HG02852 (cell line): ENCODE results near the gene TBC1D1.

ENCODE experiments used
- ATAC-seq: cut with Tn5 transposase; IDR thresholded peaks from one replicate; pipeline ENCODE4 v1.9.1; 2021; ENCODE audit warnings: mild to moderate bottlenecking, moderate library complexity; ENCODE audit not compliant: unreplicated experiment

The TBC1D1 gene

DNA sequence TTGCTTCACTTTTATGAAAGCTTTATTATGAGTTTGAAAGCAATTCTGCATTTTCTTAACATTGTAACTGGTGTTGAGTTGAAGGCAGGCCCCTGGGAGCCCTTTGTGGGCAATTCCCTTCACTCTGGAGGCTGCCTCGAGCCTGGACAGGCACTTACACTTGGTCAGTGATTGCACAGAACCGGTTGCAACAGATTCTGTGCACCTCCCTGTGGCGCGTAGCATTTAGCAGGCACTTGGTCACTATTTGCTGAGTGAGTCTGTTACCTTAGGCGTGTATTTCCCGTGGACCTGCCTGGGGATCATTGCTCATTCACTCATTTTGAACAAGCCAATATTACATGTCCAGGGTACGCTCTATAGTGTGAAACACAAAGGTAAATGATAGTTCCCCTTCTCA lies 149.7 kb downstream of the TBC1D1 start:
- no peak for ATAC-seq

DNA sequence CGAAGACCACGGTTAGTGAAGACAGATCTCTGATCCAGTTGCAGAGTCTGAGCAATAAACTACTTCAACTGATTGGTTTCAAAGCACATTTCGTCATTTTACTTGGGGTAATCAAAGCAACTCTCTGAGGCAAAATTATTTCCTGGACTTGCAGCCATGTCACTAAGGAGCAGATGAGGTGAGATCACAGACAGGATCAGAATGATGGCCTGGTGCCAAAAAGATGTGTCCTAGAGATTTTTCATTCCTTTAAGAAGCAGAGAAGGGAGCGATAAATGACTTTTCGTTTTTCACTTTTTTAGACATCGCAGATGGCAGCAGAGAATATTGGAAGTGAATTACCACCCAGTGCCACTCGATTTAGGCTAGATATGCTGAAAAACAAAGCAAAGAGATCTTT lies 153.2 kb downstream of the TBC1D1 start:
- ATAC-seq, result no peak

GRCh38 chr4:38045289-38045988 lies 154.6 kb downstream of the TBC1D1 start:
- ATAC-seq, result no peak

- ATAC-seq, result no peak
These were observed 156.0 kb downstream of the TBC1D1 start for GRCh38 chr4:38046727-38047489.

GRCh38 chr4:38049545-38050170 lies 158.8 kb downstream of the TBC1D1 start:
- no peak for ATAC-seq

DNA sequence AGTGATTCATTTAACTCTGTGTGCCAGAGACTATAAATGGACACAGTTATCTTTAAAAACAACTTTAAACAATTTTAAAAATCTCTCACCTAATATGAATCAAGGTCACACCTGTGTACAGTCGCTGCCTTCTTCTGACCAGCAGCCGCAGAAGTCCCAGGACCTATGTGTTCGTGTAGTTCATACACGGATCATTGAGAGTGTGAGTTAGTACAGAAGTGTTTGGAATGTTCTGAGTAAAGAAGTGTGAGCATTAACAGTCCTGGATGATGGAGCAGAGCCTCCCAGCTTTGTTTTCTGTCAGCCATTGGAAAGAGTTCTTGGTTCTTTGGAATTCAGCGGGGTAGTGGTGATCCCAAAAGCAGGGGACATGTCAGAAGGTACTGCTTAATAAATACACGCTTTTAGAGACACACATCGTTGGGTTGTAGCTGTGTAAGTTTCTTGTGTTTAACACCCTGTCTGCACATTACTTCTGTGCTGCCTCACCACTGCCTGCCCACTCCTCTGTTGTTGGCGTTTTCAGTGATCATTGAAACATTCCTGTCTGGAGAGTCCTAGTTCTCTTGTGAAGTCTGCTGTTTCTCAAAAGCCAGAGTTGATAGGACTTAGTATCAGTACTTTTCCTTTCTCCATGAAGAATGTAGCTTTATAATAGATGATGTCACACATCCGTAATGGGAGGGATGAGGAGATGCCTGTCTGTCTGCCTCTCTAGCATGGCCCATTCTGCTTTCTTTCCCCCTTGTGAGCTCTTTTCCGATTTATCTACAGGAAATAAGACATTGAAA lies 159.9 kb downstream of the TBC1D1 start:
- no peak for ATAC-seq

- no peak for ATAC-seq
These were observed 164.7 kb downstream of the TBC1D1 start for GRCh38 chr4:38055566-38055965.

- no peak for ATAC-seq
These were observed 165.3 kb downstream of the TBC1D1 start for GRCh38 chr4:38056011-38056685.

- no peak for ATAC-seq
These were observed 167.3 kb downstream of the TBC1D1 start for GRCh38 chr4:38058151-38058550.

DNA sequence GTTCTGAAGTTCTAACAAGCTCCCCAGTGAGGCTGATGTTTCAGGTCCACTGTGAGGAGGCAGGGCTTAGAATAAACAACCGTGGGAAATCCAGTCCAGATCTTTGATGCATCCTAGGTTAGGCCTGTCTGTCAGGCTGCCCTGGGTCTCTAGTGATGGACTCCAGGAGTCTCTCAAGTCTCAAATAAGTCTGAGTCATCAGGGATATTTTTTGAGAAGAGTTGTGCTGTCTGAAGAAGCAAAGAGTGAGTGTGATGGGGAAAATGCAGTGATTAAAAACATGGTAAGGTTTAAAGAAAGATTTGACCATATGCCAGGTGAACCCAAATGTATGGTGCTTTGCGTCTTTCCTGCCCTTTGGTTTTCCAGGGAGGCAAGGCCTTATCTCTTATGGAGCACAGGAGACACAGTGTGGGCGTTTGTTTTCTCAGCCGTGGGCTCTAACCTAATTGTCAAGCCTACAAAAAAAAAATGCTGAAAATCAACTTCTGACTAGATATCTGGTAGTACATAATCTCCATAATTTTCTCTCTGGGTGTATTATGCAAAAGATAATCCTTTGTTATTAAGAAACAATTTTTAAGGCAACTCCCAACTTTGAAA lies 170.0 kb downstream of the TBC1D1 start:
- ATAC-seq, result no peak

GRCh38 chr4:38062088-38062775 lies 171.3 kb downstream of the TBC1D1 start:
- ATAC-seq, result no peak

DNA sequence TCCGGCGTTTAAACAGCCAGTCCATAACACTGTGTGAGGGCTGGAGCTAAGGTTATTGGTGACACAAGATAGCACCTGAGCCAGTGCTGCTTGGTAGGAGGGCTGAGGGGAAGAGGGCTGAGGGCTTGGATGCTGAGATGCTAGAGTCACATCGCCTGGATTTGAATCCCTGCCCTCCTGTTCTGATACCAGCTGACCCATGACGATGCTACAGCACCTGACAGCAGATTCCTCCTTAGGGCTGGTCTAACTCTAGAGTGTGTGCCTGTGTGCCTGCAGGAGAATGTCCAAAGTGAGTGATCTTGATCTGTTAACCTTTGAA lies 171.9 kb downstream of the TBC1D1 start:
- no peak for ATAC-seq

DNA sequence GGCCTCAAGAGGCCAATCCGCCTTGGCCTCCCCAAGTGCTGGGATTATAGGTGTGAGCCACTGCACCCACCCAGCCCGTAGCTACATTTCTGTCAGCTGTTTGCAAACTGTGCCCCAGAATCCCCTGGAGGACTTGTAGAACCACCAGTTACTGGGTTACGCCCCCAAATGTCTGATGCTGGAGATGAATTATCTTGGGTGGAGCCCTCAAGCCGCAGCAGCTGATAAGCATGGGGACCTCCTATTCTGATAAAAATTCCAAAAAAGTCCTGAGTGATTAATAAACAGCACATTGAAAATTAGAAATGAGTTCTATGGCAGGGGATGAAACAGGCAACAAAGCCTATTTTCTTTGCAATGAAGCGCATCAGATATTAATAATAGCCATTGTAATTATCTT lies 174.3 kb downstream of the TBC1D1 start:
- no peak for ATAC-seq

DNA sequence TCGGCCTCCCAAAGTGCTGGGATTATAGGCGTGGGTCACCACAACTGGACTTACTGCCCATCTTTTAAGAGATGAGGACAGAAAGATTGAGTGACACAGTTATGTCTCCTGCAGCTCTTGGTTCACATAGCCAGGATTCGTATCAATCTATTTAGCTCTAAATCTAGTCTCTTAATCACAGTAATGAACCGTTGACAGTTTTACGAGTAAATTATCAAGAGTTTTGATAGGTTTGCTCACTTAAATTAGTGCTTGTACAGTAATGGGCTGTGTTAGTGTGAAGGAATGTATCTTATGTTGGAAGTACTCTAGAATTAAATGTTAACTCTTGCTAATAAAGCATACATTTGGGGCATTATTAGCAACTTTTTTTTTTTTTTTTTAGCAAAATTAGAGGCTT lies 175.0 kb downstream of the TBC1D1 start:
- ATAC-seq, result no peak

DNA sequence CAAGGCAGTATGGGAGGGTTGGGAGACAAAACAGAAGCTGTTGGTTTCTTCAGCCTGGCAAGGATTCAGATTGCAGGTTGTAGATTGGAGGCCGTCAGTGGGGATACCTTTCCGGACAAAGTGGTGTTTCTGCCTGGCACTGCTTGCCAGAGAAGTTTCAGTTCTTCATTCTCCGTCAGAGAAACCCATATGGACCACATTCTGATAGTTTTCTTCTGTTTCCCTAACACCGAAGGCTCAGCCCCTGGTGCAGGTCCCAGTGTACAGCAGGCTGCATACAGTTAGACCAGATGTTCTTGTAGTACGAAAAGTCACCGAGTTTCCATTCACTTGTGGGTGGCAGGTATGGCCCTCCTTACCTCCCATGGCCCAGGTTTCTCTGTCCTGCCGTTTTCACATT lies 176.6 kb downstream of the TBC1D1 start:
- no peak for ATAC-seq

- no peak for ATAC-seq
These were observed 177.2 kb downstream of the TBC1D1 start for GRCh38 chr4:38068107-38068506.

GRCh38 chr4:38069271-38069760 lies 178.4 kb downstream of the TBC1D1 start:
- ATAC-seq, result no peak

DNA sequence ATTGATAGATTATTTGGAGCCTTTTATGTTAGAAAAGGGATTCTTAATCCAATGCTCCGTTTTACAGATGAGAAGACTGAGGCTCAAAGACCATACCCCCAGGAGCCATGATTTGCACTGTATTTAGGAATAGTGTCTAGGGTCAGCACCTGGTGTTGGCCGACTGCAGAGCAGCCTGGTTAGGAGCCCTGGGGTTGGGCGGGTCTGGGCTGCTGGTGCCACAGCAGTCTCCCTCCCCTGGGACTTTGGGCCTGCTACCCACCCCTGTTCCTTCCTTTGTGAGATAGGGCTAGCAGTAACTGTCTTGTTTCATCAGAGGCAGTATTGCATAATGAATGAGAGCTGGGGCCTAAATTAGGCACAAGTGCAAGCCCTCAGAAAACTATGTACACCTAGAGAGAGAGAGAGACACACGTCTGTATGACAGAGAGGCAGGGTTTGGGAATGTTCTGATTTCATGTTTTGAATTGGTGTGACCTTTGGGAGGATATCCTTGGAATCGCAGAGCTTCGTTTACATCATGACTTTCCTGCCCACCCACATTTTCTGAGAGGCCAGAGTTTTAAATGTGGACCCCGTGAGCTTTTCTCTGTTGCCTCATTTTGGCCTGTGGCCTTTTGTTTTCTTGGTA lies 181.0 kb downstream of the TBC1D1 start:
- no peak for ATAC-seq

DNA sequence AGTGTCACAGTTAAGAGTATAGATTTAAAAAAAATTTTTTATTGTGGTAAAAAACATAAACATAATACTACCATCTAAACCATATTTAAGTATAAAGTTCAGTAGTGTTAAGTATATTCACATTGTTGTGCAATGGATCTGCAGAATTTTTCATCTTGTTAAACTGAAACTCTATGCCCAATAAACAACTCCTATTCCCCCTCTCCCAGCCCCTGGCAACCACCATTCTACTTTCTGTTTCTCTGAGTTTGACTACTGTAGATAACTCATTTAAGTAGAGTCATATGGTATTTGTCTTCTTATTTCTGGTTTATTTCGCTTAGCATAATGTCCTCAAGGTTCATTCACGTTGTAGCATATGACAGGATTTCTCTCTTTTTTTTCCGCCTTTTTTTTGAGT lies 181.7 kb downstream of the TBC1D1 start:
- no peak for ATAC-seq
